Stimulated activated CD4-positive, alpha-beta T cell treated with anti-CD3 and anti-CD28 coated beads, Interleukin-2, amount 100 ng/mL, for 48 hours (primary cell): Measurements from ENCODE around the gene GLIS2.
"Not testable (repeated sequence)": the region's sequence is repeated elsewhere in the genome, so short reads cannot be mapped to it uniquely, and the experiment has no call there.

Experiments used
- DNase-seq, 2 donors: peaks; one replicate each; pipeline ENCODE4 v3.0.0-alpha.2; 2020

The GLIS2 gene

GRCh38 chr16:4321286-4322120 lies 5.6 kb downstream of the GLIS2 start:
- no peak for DNase-seq

GRCh38 chr16:4322121-4323052 lies 6.5 kb downstream of the GLIS2 start:
- no peak for DNase-seq

GRCh38 chr16:4323071-4323844 lies 7.4 kb downstream of the GLIS2 start:
- DNase-seq, result no peak

- no peak for DNase-seq
Observed at GRCh38 chr16:4323845-4324488, 8.1 kb downstream of the GLIS2 start.

GRCh38 chr16:4324492-4325252 lies 8.8 kb downstream of the GLIS2 start:
- no peak for DNase-seq

GRCh38 chr16:4325253-4325758 lies 9.4 kb downstream of the GLIS2 start:
- DNase-seq, result no peak

GRCh38 chr16:4327386-4328045 lies 11.6 kb downstream of the GLIS2 start:
- DNase-seq, result no peak

- DNase-seq, result peak; percentile 43 to 44
Observed at GRCh38 chr16:4328046-4328781, 12.3 kb downstream of the GLIS2 start.

- DNase-seq, result no peak
Observed at GRCh38 chr16:4328782-4329775, 13.2 kb downstream of the GLIS2 start.

- peak; percentile 72 to 76 for DNase-seq
Observed at GRCh38 chr16:4330277-4330874, 14.5 kb downstream of the GLIS2 start.

GRCh38 chr16:4332083-4332482 lies 16.2 kb downstream of the GLIS2 start:
- no peak for DNase-seq

GRCh38 chr16:4332623-4333307 lies 16.9 kb downstream of the GLIS2 start:
- no peak for DNase-seq

- DNase-seq, result no peak
Observed at GRCh38 chr16:4333308-4333638, 17.4 kb downstream of the GLIS2 start.

- not testable (repeated sequence) for DNase-seq
Observed at GRCh38 chr16:4333714-4334113, 17.8 kb downstream of the GLIS2 start.

- DNase-seq, result no peak
Observed at GRCh38 chr16:4334724-4335495, 19.0 kb downstream of the GLIS2 start.

- no peak for DNase-seq
Observed at GRCh38 chr16:4336701-4337539, 21.1 kb downstream of the GLIS2 start.
